Inflammatory macrophage treated with lipopolysaccharide for 1 hour (primary cell): ENCODE results near the gene TNFSF4.

Experiments
- DNase-seq, 2 donors: peaks; one replicate each; pipeline ENCODE4 v3.0.0-alpha.2; 2020 to 2022

The TNFSF4 gene

DNA sequence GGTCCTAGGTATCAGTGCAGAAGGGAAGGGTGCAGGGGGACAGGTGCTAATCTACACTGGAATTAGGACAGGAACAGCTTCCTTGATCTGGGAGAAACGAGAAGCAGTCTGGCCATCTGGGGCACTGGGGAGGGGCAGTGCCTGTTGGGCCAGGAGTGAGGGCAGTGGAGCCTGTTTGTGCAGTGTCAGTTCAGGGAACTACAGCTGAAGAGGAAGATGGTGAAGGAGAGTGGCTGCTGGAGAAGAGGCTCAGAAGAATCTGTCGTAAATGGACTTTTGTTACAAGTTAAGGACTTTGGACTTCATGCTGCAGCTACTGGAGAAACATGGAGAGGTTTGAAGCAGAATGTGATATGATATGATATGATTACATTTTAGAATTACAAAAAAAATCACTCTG, 3.2 kb upstream of the TNFSF4 start:
- DNase-seq: no peak

GRCh38 chr1:173208868-173209267, 1.7 kb upstream of the TNFSF4 start:
- no peak for DNase-seq

GRCh38 chr1:173208146-173208545, 1.0 kb upstream of the TNFSF4 start:
- no peak for DNase-seq

DNA sequence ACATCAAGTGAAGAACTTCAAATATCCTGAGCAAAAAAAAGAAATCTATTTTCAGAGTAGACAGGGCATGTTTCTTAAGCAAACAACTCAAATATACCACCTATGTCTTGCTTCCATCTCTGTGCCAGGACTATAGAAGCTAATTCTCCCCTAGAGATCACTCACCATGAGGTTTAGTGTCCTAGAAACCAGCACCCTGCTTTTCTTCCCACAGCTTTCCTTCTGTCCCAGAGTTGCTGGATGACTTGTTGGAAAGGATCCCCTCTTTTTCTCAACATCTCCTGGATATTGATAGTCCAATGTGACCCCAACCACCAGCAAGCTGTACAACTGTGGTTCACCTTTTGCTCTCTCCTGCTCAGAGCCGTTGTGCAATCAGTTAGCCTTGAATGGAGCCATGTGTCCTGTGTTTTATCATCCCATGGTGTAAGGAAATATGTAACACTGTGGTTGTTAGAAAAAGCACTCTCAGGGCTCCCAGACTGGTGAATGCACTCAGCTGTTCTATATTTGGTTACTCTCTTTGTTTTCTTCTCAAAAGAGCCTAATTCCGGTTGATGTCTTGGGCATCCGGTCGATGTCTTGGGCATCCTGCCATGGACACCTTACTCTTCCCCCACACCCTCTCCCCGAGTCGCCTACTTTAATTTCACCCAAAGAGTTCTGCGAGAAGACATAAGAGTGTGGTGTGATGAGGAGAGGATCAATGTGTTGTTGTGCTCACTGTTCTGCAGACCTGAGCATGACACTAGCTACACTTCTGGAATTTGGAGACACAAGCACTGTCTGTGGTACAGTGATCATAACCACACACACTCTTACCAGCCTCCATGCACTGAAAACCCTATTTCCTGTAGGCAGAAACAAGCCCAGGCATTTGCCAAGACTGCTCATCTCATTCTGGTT, 1.7 kb downstream of the TNFSF4 start:
- no peak for DNase-seq

DNA sequence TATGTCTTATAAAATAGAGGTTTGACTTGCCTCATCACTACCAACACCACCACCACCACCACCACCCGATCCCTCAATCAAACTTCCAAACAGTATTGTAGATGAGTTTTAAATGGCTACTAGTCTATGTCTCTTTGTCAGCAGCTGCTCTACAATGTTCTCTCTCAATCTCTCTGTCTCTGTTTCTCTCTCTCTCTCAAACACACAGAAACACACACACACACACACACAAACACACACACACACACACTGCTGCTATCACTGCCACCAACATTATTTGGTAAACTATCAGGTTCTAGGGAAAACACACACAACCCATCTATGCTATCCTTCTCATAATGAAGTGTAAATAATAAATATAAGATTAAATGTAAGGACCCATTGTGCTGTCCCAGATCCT, 2.4 kb downstream of the TNFSF4 start:
- no peak for DNase-seq

DNA sequence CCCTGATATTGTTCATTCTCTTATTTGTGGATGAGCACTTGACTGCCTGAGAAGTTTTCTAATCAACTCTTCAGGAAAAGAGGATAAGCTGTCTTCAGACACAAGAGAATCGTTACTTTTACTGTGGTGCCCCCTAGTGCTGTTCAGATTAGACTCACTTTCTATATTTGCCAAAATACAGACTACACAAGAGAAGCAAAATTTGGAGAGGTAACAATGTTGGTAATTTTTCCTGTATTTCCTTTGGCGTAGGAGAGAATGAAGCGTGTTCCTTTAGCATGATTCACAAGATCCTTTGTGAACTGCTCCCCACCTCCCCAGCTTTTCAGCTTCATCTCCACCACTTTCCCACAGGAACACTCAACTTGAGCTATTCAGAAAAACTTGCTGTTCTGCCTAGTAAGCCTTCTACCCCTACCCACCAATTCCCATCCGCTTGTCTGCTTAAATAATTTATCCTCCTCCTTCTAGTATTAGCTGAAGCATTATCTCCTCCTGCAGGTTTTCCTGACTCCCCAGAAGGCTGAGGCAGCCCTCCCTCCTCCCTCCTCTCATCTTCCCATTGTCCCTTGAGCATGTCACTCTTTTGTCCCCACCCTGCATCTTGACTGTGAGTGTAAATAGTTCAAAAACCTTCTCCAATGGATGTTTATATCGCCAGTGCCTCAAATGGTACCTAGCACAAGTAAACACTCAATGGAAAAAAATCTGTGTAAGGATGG, 4.5 kb downstream of the TNFSF4 start:
- peak; percentile 42 to 79 for DNase-seq

GRCh38 chr1:173201969-173202368, 5.2 kb downstream of the TNFSF4 start:
- peak in 1 of 2 donors; percentile 28 for DNase-seq

- DNase-seq: no peak
These were observed 11.5 kb downstream of the TNFSF4 start for GRCh38 chr1:173195596-173196088.

DNA sequence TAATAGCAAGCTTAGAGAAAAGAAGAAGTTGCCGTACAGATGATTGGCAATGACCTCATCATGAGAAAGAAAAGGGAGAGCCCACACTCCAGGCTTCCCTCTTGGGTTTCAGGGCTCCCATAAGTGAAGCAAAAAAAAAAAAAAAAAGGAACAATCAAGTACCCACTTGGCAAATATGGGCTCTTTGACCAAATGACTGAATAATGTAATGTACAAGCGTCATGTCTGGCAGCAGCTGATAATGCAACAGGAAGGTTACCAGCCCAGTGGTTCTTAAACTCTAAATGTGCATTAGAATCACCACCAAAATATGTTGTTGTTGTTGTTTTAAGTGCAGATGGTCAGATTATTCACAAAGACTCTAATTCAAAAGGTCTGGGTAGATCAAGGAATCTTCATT, 13.5 kb downstream of the TNFSF4 start:
- peak; percentile 87 to 95 for DNase-seq

GRCh38 chr1:173191011-173191705, 16.0 kb downstream of the TNFSF4 start:
- peak; percentile 25 to 32 for DNase-seq

DNA sequence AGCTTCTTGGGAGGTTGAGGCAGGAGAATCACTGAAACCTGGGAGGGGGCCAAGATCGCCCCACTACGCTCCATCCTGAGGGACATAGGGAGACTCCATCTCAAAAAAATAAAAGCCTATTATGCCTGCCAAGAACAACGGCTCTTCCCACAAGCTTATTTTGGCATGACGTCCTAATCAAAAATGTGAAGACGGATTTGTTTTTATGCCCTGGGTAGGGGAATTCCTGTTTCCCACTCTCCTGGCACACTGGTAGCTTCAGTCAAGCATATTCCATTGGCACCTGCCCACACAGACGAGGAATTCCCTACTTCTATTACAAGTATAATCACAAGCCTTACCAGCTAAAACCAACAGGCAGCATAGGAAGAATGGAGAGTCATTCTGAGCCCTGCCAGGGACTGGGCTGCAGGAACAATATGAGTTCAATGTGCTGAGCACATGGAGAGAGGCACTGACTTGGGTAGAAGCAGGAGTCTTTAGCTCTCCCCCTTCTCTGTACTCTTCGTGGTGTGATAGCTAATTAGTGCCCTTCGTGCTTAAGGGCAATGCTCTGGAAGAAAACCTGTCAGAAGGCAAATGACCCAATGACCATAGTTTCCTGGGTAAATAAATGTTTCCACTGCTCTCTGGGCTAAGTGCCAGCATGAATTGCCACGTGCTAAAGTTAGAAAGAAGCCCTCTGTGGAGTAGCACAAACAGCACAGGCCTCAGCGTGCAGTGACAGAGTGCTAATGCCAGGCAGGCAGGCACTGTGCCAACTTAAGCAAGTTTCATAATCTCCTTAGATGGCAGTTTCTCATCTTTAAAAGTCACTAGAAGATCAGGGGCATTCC, 16.8 kb downstream of the TNFSF4 start:
- peak; percentile 22 to 23 for DNase-seq

DNA sequence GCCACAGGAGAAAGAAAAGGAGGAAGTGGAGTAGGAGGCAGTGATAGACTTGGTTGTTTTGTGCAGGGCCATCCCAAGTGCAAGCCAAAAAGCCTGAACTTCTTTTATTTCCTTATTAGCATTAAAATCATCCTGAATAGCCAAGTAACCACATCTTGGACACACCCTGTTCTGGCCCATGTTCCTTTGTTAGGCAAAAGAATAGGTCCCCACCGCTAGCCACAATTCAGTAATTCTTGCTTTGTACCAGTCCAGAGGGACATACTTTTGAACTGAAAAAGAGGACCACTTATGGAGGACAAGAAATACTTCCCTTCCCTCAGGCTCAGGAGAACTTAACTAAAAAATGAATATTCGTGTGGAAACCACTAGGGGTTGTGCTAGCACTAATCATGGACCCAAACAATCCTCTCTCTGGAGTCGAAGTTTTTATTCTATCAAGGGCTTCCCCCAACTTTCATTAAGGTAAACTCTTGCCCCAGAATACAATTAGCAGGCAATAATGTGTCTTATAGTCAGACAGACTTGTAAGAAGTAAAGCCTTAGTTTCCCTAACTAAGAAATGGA, 19.4 kb downstream of the TNFSF4 start:
- DNase-seq: no peak

GRCh38 chr1:173181791-173182190, 25.3 kb downstream of the TNFSF4 start:
- DNase-seq: no peak

DNA sequence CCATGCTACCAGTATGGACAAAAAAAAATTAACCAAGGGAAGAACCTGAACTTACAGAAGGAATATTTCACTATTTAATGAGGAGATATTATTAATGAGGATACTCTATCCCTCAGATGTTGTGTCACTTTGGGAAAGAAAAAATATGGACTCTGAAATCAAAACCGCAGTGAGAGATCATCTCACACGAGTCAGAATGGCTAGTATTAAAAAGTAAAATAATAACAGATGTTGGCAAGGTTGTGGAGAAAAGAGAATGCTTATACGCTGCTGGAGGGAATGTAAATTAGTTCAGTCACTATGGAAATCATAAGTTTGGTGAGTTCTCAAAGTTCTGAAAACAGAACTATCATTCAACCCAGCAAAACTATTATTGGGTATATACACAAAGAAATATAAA, 30.9 kb downstream of the TNFSF4 start:
- no peak for DNase-seq

DNA sequence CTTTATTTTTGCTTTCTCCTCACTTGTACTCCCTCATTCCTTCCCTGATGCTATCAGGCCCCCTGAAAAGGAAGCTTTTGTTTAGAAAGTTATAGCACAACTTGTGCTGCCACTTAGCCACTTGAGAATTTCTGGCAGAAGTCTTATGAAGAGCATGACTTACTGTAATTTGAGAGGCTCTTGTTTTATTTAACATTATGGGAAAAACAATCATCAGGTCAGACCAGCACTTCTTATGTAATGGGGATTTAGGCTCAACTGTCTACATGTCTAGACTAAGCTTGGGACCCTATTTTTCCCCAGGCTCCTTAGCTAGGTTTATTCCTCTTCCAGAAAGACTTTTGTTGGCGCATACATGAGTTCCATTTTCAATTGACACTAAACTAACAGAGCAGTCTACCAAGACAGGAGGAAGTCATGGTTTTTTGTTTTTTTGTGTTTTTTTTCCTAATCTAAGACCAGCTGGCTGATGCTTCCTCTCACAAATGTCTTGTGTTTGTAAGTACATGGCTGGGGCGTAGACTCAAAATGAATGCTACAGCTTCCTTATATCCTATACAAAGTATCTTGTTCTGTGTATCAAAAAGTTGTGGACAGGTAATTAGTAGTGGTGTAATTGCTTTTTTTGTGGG, 31.5 kb downstream of the TNFSF4 start:
- peak in 1 of 2 donors; percentile 45 for DNase-seq

DNA sequence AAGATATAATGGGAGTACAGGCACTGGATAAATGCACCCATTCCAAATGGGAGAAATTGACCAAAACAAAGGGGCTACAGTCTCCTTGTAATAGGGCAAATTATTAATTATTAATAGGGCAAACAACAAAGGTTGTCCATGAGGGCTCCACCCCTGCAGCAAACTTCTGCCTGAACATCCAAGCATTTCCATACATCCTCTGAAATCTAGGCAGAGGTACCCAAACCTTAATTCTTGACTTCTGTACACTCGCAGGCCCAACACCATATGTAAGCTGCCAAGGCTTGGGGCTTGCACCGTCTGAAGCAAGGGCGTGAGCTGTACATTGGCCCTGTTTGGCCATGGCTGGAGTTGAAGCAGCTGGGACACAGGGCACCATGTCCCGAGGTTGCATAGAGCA, 33.7 kb downstream of the TNFSF4 start:
- no peak for DNase-seq

DNA sequence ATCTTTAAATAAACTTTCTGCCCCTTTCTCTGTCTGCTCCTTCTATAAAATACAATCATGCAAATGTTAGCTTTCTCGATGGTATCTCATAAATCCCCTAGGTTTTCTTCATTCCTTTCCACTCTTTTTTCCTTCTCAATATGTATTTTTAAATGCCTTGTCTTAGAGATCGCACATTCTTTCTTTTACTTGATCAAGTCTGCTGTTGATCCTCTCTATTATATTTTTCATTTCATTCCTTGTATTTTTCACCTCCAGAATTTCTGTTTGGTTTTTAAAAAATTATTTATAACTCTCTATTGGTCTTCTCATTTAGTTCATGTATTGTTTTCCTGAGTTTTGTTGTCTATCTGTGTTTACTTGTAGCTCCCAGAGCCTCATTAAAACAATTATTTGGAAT, 36.0 kb downstream of the TNFSF4 start:
- no peak for DNase-seq

GRCh38 chr1:173168941-173169340, 38.2 kb downstream of the TNFSF4 start:
- DNase-seq: no peak

DNA sequence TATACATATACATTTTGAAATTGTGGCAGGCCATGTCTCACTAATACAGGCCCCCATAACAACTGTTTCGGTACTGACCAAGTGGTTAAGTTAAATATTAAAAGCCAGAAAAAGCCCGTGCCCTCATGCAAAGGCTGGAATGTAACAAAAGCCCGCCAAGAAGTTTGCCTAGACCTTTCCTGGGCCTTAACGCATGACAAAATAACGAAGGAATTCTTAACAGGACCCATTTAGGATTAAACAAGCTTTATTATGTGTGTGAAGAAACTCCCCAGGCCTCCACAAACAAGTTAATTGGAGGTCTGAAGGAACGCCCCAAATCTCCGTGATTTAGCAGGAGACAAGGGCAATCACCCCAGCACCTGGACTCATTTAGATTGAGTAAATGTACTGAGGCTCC, 42.4 kb downstream of the TNFSF4 start:
- DNase-seq: no peak

DNA sequence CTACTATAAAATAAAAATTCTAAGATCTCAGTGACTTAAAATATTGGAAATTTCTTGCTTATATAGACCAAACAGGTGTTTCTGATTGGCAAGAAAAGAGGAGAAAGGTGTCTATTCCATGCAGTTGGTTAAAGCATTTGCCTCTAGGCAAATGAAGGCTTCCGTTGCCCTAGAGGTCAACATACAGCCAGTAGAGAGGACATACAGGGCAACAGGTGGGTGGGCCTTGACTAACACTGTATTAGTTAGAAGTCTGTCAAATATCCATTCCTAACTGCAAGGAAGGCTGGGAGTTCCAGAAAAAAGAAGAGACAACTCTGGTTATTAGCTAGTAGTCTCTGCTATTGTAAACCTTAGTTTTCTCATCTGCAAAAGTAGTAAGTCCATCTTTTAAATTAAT, 43.0 kb downstream of the TNFSF4 start:
- DNase-seq: no peak

GRCh38 chr1:173163222-173163621, 43.9 kb downstream of the TNFSF4 start:
- DNase-seq: no peak

GRCh38 chr1:173162601-173163000, 44.5 kb downstream of the TNFSF4 start:
- DNase-seq: no peak
